GM21390 (cell line): ENCODE results near the gene B3GALT6.
"Not testable (repeated sequence)": the region's sequence is repeated elsewhere in the genome, so short reads cannot be mapped to it uniquely, and the experiment has no call there.

Source experiments
- ATAC-seq: cut with Tn5 transposase; IDR thresholded peaks from one replicate; pipeline ENCODE4 v1.9.1; 2021; ENCODE audit not compliant: unreplicated experiment

Gene B3GALT6

DNA sequence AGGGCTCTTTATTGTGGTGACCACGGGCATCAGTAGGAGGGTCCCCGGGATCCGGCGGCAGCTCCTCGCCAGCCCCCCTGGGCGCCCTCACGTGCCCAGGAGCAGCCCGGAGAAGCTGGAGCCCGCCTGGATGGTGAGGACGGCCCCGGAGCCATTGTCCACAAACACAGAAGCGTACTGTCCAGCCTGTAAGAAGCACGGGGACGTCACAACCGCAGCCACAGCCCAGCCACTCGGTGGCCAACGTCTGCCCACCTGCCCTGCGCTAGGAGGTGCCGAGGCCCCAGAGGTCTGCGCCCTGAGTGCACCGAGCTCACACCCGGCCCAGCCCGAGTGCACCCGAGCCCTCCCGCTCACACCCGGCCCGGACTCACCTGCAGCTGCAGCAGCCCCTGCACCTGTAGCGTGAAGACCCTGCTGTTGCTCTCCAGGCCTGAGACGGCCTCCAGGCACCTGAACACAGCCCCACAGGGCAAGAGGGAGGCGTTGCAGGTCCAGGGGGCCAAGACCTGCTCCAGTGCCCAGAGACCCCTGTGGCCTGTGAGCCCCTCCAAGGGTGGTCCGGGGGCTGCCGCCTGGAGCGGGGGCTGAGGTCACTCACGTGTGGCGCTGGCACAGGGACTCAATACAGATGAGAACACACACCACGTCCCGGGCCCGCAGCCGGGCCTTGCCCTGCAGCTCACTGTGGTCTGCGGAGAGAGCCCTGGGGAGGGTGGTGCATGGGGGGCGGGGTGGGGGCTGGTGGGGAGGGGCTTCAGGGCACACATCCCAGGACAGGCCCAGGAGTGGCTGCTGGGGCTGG, 10.6 kb downstream of the B3GALT6 start:
- no peak for ATAC-seq

GRCh38 chr1:1243266-1243660, 11.2 kb downstream of the B3GALT6 start:
- no peak for ATAC-seq

GRCh38 chr1:1243807-1244191, 11.8 kb downstream of the B3GALT6 start:
- ATAC-seq: no peak

DNA sequence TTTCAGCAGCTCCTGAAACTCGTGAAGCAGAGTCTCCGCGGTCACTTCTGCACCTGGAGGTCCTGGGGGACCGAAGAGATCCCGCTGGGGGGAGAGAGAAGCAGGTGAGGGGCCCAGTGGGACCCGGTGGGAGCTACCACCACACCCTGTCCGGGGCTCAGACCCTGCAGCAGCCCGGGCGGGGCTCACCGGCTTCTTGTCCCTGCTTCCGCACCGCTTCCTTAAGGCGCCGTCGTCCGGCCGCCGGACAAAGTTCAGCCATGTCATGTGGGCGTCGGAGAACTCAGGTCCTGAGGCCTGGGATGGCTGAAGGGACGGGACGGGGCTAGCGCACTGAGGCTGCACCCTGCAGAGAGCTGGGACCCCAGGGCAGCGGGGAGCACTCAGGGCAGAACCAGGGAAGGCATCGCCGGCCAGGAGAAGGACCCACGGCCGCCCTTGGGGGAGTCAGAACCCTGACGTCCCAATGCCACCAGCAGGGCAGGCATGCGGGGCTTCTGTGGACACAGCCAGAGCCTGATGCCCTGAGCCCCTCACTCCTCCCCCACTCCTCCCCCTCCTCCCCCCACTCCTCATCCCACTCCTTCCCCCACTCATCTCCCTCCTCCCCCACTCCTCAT, 12.3 kb downstream of the B3GALT6 start:
- no peak for ATAC-seq

DNA sequence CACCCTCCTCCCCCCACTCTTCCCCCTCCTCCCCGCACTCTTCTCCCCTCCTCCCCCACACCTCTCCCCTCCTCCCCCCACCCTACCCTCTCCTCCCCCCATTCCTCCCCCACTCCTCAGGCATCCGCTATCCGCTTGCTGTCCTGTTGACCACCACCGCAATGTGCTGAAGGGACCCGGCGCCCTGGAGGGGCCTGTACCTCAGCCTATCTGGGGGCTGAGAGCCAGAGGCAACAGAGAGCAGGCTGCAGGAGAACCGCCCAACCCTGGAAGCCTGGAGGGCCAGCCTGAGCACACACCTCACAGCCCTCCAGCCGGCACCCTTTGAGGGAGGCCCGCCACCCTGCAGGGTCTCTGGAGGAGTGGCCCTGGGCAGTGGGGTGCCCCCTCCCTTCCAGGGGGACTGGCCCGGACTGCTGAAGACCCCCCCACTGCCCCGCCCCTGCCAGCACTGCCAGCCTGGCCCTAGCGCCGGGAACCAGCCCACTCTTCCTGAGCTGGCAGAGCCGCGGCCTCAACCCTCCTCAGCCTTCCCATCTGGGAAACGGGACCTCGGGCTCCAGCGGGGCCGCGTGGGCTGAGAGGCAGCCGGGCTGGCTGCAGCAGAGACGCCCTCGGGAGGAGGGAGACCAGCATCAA, 13.3 kb downstream of the B3GALT6 start:
- no peak for ATAC-seq

DNA sequence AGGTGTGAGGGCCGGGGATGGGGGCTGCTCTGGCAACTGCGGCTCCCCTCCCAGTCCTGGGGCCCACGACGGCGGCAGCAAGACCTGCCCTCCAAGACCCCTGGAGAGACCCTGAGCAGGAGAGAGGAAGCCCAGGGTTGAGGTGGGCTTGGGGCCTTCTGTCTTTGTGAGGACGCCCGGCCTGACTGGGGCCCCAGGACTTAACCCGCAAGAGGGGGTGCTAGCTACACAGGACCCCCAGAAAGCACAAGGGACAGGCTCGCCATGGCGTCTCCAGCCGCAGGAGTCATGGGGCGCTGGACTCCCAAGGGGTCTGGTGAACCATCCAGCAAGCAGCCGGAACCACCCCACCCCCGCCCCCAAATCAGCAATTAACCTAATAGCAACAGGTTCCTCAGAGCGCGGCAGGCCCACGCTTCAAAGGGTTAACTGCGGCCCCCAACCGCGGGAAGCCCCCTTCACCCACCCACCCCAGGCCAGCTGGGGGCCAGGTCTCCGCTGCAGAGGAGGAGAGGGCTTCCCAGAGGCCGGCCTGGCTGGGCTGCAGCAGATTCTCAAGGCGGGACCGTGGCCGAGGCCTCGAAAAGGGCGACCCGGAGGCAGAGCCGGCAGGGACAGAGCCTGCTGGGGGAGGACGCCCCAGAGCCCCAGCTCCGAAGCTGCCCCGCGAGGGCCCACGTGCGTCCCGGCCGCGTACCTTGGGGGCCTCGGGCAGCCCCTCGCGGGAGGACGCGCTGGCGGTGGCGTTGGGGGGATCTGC, 14.0 kb downstream of the B3GALT6 start:
- ATAC-seq: no peak

- no peak for ATAC-seq
These were observed 14.7 kb downstream of the B3GALT6 start, which contains the start of gene C1QTNF12 for GRCh38 chr1:1246577-1247340. C1QTNF12 (minus strand) TSS chr1:1246722; CDS start chr1:1246690, 32 bp downstream.

- no peak for ATAC-seq
These were observed 15.4 kb downstream of the B3GALT6 start for GRCh38 chr1:1247341-1247913.

GRCh38 chr1:1248009-1248913, 16.2 kb downstream of the B3GALT6 start:
- not testable (repeated sequence) for ATAC-seq

GRCh38 chr1:1250786-1251284, 18.8 kb downstream of the B3GALT6 start:
- no peak for ATAC-seq

DNA sequence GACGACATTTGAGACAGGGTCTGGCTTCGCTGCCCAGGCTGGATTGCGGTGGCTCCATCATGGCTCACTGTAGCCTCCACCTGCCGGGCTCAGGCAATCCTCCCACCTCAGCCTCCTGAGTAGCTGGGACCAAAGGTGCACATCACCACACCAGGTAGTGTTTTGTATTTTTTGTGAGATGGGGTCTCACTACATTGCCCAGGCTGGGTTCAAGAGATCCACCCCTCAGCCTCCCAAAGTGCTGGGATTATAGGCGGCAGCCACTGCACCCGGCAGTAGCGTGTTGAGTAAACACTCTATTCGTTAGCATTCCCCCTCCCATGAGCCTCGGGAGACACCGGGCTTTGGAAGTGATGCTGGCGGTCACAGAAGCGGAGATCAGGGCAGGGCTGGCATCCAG, 21.3 kb downstream of the B3GALT6 start:
- ATAC-seq: no peak

DNA sequence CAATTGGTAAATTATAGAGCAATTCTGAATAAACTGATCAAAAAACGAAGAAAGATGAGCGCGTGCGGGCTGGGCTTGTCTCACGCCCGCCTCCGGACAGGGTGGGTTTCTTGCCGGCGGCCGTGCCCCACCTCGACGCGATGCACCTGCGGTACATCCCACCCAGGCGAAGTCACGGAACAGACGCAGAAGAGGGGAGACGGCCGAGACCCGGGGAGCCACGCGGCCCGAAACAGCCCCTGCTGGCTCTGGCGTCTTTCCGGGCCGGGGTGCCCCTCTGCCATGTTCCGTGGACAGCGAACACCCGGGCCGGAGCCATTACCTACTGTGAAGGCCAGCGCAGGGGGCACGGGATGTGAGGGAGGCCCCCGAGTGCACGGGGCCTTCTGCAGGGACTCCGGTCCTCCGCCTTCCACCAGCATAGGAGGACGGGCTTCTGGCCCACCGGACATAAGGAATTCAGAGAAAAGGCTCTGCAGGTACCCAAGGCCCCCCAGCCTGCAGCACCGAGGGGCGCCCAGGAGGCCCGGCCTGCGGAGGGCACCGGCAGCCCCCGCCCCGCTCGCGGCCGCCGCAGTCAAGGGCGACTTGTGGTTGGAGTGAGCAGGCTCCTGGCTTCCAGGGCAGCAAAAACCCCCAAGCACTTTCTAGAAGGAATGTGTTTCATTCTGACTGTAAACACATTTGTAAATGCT, 22.1 kb downstream of the B3GALT6 start:
- no peak for ATAC-seq

GRCh38 chr1:1254667-1254998, 22.6 kb downstream of the B3GALT6 start:
- no peak for ATAC-seq

DNA sequence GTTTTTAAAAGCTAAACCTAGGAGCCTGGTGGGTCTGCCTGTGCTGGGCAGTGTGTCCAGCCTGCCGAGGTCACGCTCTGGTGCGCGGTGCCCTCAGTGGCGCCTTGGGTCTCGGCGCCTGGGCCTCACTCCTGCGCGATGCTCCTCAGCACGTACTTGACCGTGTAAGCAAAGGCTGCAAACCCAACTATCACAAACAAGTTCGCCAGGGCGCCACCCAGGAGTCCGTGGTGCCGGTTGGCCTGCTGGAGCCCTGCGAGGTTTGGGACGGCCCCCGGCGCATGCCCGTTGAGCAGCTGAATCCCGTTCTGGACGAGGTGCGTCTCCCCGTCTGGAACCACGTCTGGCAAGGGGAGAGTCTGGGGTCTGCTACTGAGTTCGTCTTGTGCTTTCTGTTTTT, 23.0 kb downstream of the B3GALT6 start:
- no peak for ATAC-seq

DNA sequence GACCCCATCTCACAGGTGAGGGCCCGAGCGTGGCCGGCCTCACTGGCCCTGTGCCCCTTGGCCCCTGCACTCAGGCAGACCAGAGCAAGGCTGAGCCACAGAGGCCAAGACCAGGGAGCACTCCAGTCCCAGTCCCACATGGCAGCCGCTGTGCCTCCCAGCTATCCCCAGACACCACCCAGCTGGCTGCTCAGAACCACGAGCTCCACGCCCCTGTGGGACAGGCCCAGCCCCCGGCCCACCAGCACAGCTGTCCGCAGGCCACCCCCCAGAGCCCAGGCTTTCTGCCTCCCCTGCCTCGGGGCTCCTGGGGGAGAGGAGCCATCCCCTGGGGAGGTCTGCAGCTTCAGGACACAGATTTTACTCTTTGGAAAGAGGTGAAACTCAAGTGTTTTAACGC, 23.6 kb downstream of the B3GALT6 start:
- ATAC-seq: no peak

DNA sequence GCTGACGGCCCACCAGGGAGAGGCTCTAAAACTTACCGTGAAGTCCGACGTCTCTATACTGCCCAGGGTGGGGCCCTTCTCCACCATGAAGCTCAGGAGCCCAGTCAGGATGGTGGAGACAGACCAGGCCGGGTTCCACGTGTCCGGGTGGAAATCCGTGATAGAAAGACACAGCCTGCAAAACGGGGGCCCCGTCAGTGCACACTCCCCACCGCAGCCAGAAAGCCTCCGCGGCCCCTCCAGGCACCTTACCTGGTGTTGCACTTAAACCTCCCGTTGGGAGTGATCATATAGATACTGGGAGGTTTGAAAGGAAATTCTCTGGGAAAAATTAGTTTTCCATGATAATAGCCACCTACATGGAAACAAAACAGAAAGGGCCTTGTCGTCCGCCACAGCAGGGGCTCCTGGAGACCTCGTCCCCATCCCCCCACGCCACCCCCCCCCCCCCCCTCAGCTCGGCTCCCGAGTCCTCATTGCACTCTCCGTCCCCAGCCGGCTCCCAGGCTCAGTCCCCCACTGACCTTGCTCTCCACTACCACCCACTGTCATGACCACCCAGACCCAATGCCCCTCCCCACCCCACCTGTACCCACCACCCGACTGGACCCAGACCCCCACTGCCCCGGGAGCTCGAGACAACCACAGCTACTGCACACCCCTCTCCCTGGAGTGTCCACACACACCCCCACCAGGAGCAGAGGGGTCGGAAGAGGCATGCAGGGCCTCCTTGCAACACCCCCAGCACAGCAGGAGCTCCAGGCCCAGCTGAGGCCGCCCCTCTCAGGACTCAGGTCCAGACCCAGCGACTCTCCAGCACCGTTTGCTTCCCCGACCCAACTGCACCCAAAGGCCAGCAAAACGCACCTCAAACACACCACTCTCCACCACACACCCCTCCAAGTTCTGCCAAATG, 25.2 kb downstream of the B3GALT6 start:
- no peak for ATAC-seq

DNA sequence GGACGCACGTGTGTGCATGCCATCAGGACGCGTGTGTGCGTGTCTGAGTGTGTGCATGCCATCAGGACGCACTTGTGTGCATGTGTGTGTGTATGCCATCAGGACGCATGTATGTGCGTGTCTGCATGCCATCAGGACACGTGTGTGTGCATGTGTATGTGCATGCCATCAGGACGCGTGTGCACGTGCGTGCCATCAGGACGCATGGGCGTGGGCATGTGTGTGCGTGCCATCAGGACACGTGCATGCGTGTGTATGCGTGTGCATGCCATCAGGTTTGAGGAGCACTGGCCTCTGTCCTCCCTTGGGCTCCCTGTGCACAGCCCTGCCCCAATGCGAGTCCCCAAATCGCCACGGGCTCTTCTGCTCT, 27.1 kb downstream of the B3GALT6 start:
- no peak for ATAC-seq

- ATAC-seq: no peak
These were observed 27.5 kb downstream of the B3GALT6 start for GRCh38 chr1:1259540-1259939.
